ENCODE measurements around the gene ZNF792. TPM values are rescaled to one million over a fixed set of nuclear protein-coding genes. Genes with fewer than 3 reads are reported as not detected.

Gene ZNF792
- total and polyA plus RNA-seq, 2 of the 8 experiments (the other 6 are each of a cell fraction or from before 2014, with no cell fraction given) = 2.5 to 7.2 TPM

GRCh38 chr19:34991542-34992333 lies 27.7 kb upstream of the ZNF792 start (continued):
- TF ChIP-seq SP2 (IDR thresholded peaks at IDR 0.05; ENCODE audit: low read length) = no peak

Data from H1 (cell line).